Smooth muscle cell of the pulmonary artery (primary cell): ENCODE data around the gene RAB3IP. TPM values are rescaled to one million over a fixed set of nuclear protein-coding genes. Genes with fewer than 3 reads are reported as not detected.

Experiments
- total RNA-seq: library from RNA; depleted of rRNA; stranded (reverse); fragments of >200 nt; gene quantifications from 2 replicates; pipeline ENCODE4 v1.2.3, GENCODE V29; 2014

The RAB3IP gene, protein sequence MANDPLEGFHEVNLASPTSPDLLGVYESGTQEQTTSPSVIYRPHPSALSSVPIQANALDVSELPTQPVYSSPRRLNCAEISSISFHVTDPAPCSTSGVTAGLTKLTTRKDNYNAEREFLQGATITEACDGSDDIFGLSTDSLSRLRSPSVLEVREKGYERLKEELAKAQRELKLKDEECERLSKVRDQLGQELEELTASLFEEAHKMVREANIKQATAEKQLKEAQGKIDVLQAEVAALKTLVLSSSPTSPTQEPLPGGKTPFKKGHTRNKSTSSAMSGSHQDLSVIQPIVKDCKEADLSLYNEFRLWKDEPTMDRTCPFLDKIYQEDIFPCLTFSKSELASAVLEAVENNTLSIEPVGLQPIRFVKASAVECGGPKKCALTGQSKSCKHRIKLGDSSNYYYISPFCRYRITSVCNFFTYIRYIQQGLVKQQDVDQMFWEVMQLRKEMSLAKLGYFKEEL
- 2.8 and 3.4 TPM in 2 replicates for total RNA-seq

DNA sequence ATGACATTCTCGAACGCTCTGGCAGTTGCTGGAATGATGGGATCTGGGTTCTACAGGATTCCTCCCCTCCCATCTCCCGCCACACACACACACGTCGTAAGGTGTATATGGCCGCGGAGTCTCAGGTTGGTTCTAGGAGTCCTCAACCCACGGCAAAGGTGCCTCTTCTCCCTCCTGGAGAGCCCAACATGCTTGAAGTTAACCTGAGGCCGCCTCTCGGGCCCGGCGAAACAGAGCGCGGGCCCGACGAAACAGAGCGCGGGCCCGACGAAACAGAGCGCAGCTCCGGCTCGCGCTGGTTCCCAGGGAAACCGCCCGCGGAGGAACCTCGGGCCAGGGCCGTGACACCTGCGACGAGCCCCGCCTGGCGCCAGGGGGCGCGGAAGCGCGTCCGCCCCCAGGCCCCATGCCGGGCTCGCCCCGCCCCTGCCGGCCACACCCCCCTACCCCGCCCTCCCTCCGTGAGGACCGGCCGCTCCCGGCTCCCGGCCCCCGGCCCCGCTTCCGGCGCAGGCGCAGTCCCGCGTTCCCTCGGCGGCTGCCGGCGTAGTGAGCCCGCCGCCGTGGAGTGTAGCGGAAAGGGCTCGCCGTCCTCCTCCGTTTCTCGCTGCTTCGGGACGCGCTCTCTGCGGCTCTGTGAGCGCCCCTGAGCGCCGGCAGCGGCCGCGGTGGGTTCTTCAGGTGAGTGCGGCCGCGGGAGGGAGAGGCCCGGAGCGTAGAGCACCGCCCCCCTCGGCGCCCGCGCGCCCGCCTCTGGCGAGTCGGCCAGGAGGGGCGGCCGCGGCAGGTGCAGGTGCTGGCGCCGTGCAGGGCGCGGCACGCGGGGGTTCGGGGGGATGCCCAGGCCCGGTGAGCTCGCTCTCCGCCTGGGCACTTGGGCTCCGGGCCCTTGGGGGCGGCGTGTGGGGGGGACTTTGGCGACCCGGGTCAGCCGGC, at the start of gene RAB3IP:
Gene RAB3IP, plus strand, starts transcription at position 510 of the 936 bp plus-strand sequence. CDS start 16,549 bp downstream, outside the sequence.

DNA sequence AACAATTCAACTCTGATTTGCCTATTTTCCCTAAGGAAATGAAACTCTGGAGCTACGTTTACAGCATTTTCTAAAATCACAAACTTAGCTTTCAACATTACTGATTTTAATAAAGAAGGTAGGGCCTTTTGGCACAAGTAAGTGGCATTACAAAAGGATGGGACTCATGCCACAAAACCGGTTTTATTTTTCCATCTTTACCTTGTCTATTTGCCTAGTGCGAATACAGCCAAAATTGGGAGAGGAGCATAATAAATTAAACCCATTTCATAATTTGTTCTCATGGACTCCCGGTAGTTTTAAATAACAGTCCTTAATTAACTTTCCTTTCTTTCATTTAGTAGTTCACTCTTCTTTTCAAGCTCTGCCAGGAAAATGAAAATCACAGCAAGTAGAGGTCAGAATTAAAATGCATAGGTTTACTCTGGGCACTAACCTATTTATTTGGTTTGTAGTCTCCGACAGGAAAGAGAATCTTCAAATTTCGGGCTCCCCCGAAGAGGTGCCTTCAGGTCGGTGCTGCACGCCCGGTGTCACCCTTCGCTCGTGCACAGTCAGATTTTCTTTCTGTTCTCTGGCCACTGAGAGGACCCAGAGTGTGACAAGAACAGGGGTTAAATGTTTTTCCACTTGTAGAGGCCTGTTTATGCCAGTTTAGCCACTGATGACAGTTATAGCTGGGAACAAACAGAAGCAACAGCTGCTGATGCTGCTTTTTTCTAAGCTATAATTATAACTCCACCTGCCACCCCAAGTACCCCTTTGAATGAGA, 39.7 kb upstream of the RAB3IP start, which contains the start of gene BEST3:
Gene BEST3, minus strand, starts transcription at position 535 of the 772 bp plus-strand sequence. CDS start 1,505 bp downstream, outside the sequence.

DNA sequence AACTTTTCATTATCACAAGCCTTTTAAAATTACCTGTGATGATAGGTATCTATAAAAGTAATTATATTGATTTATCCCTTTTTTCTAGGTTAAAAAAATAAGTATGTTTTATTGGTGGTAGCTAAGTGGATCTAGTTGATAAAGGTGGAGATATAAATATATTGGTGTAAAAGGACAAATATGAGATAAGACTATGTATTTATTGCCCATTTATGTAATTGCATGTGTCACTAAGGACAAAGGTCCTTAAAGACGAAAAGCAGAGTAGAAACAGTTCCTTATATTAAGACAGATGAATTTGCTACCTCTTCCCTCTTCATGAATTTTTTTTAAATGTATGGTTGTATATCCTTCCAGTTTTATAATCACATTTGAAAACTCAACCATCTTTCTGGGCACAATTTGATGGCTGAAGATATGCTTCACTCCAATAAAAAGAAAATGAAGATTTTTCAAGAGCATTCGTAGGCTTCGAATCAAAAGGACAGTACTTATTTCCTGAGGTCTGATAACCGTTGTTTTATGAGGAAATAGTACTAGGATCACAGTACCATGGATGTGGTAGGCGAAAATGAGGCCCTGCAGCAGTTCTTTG, 86.4 kb downstream of the RAB3IP start, which contains the start of gene MYRFL:
Gene MYRFL, plus strand, starts transcription at position 262 of the 595 bp plus-strand sequence. Its CDS starts 291 bp downstream, at position 553.

Other genes starting within 250 kb of the RAB3IP start
- 174 and 179 TPM in 2 replicates for gene CCT2, start 153.4 kb upstream of the RAB3IP start, total RNA-seq
- gene LRRC10, start 128.0 kb upstream of the RAB3IP start, total RNA-seq: not detected in 2 replicates
- gene BEST3, start 39.6 kb upstream of the RAB3IP start, total RNA-seq: not detected in 2 replicates
- gene MYRFL, start 86.4 kb downstream of the RAB3IP start, total RNA-seq: 0.07 TPM in 1 of 2 replicates, not detected in the other